HEK293T (cell line): Measurements from ENCODE around the gene MESP1.

Source experiments
- BHLHE40 ChIP-seq: fragments of 450-650 bp; IDR thresholded peaks from 2 replicates; pipeline ENCODE4 v1.6.1; 2016; ENCODE audit warnings: mild to moderate bottlenecking, moderate library complexity, borderline replicate concordance
- CTBP1 ChIP-seq: fragments of 450-650 bp; IDR thresholded peaks from 2 replicates; pipeline ENCODE4 v1.6.1; 2016; ENCODE audit warnings: borderline replicate concordance
- ELF4 ChIP-seq: fragments of 450-650 bp; IDR thresholded peaks from 2 replicates; pipeline ENCODE4 v1.6.1; 2017; ENCODE audit warnings: antibody characterized with exemption
- FOXM1 ChIP-seq: fragments of 450-650 bp; IDR thresholded peaks from 2 replicates; pipeline ENCODE4 v1.6.1; 2017; ENCODE audit warnings: mild to moderate bottlenecking, borderline replicate concordance
- HDGF ChIP-seq: fragments of 450-650 bp; IDR thresholded peaks from 2 replicates; pipeline ENCODE4 v1.6.1; 2017; ENCODE audit warnings: antibody characterized with exemption, borderline replicate concordance
- NFRKB ChIP-seq: fragments of 450-650 bp; IDR thresholded peaks from 2 replicates; pipeline ENCODE4 v1.6.1; 2016; ENCODE audit warnings: mild to moderate bottlenecking, moderate library complexity
- SP1 ChIP-seq: fragments of 450-650 bp; IDR thresholded peaks from 2 replicates; pipeline ENCODE4 v1.6.1; 2017
- SUZ12 ChIP-seq: fragments of 450-650 bp; IDR thresholded peaks from 2 replicates; pipeline ENCODE4 v1.6.1; 2016; ENCODE audit warnings: mild to moderate bottlenecking

DNA sequence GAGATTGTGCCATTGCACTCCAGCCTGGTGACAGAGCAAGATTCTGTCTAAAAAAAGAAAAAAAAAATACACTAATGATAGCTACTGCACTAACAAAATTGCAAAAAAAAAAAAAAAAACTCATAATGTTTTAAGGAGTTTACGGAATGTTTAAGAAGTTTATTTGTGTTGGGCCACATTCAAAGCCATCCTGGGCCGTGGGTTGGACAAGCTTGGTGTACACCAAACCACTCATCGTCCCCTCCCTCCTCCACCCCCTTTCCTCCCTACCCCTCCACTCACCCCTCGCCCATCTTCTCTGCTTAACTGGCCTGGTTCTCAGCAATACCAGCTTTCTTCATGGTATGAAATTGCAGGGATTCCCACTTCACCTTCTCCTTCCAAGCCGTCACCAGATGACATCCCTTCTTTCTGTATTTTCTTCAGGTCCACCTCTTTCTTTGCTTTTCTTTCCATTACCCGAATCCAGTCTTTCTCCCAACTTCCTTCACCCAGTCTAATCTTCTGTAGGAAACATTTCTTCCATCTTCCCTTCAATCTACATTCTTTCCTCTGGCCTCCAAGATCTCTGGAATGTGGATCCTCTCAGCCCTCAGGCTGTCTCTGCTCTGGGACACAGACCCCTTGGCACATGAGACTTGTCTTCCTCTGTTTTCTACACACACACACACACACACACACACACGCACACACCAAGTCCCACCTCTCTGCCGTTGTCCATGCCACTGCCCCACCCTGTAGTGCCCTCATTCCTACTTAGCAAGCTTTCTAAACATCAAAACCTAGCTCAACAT, 3.5 kb upstream of the MESP1 start:
- no peak for TF ChIP-seq SUZ12
- TF ChIP-seq SP1: no peak
- TF ChIP-seq BHLHE40: no peak
- no peak for TF ChIP-seq FOXM1
- no peak for TF ChIP-seq ELF4
- no peak for TF ChIP-seq CTBP1
- TF ChIP-seq HDGF: no peak
- no peak for TF ChIP-seq NFRKB
